ENCODE data around the gene LRPPRC. TPM values are rescaled to one million over a fixed set of nuclear protein-coding genes. Genes with fewer than 3 reads are reported as not detected.

The LRPPRC gene
- total RNA-seq, 4 donors from 2014 or later: 75.9 to 95.3 (median 81.5) TPM

DNA sequence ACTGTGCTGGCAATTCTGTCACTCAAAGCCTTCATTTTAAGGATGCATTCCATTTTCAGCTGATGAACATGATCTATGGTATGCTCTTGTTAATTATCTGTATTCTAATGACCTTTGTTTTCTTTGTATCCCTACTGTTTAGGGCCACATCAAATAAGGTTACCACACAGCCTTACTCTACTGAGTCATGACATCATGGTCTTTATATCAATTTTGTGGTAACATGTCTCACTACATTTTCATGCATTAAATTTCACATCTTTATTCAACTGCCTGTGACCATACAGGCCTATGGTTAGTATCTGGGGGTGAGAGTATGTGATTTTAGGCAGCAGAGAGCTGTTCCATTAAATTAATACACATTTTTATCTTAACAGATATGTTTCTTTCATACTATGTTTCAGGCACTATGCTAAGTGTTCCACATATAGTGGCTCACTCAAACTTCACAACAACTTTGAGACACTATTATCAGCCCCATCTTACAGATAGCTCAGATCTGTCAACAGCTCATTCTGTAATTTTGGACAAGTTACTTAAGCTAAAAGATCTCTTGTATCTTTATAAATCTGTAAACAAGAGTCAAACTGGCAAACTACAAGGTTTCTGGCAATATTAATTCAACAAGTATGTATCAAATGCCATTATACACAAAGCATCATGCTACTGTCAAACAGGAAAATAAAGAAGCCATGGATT, 18.0 kb downstream of the LRPPRC start:
- DNase-seq: no peak
- in situ Hi-C loops (cut with MboI; ENCODE audit: low sequenced_read_pairs in 4 of 4): no loop called here
- no peak overlapping the region for H3K27ac ChIP-seq
- no peaks in the 10 kb centered on the region for H3K9me3 ChIP-seq
- intact Hi-C loops (cut with DNase I; ENCODE audit: low total_unique reads): no loop called here
- peaks cover 4 to 93% of the 10 kb centered on the region in 2 donors for H3K36me3 ChIP-seq
- H3K4me1 ChIP-seq: no peaks in the 10 kb centered on the region
- no peak overlapping the region for H3K4me3 ChIP-seq
- no peak for TF ChIP-seq POLR2A (IDR thresholded peaks at IDR 0.05)
- TF ChIP-seq, protein P1, sequence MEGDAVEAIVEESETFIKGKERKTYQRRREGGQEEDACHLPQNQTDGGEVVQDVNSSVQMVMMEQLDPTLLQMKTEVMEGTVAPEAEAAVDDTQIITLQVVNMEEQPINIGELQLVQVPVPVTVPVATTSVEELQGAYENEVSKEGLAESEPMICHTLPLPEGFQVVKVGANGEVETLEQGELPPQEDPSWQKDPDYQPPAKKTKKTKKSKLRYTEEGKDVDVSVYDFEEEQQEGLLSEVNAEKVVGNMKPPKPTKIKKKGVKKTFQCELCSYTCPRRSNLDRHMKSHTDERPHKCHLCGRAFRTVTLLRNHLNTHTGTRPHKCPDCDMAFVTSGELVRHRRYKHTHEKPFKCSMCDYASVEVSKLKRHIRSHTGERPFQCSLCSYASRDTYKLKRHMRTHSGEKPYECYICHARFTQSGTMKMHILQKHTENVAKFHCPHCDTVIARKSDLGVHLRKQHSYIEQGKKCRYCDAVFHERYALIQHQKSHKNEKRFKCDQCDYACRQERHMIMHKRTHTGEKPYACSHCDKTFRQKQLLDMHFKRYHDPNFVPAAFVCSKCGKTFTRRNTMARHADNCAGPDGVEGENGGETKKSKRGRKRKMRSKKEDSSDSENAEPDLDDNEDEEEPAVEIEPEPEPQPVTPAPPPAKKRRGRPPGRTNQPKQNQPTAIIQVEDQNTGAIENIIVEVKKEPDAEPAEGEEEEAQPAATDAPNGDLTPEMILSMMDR (IDR thresholded peaks at IDR 0.05 in 4 of 5, conservative IDR thresholded peaks at IDR 0.05 in 1 of 5): no peak
- no peak for ATAC-seq
- no peaks in the 10 kb centered on the region for H3K27me3 ChIP-seq

DNA sequence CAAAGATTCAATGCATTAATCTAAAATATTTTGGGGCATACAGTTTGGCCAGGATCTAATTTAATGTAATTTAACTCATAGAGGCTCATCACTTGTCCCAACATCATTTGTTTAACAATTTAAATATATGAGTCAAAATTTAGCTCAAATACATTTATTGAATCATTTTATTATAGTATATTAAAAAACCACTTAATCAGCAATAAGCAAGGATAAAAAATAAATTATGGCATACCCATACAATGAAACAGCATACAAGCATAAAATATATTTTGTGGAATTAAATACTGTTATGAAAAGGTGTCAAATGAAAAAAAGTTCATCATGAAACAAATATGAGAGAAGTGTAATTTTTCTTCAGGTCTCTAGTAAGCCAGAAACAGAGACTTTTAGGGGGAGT, 34.9 kb downstream of the LRPPRC start:
- H3K27ac ChIP-seq: no peak overlapping the region
- H3K4me1 ChIP-seq: no peaks in the 10 kb centered on the region
- no peak for DNase-seq
- no peak for TF ChIP-seq POLR2A (IDR thresholded peaks at IDR 0.05)
- TF ChIP-seq, protein P1 (IDR thresholded peaks at IDR 0.05 in 4 of 5, conservative IDR thresholded peaks at IDR 0.05 in 1 of 5): no peak
- intact Hi-C loops (cut with DNase I; ENCODE audit: low total_unique reads): no loop called here
- no peak for ATAC-seq
- no peaks in the 10 kb centered on the region for H3K27me3 ChIP-seq
- no peak overlapping the region for H3K4me3 ChIP-seq
- no peaks in the 10 kb centered on the region for H3K9me3 ChIP-seq
- H3K36me3 ChIP-seq: peaks cover 6 to 87% of the 10 kb centered on the region in 2 donors
- in situ Hi-C loops (cut with MboI; ENCODE audit: low sequenced_read_pairs in 4 of 4): no loop called here

GRCh38 chr2:43958397-43959275, 37.2 kb downstream of the LRPPRC start:
- no peak for DNase-seq
- H3K9me3 ChIP-seq: no peaks in the 10 kb centered on the region
- H3K36me3 ChIP-seq: peaks cover 2 to 97% of the 10 kb centered on the region in 2 donors
- in situ Hi-C loops (cut with MboI; ENCODE audit: low sequenced_read_pairs in 4 of 4): no loop called here
- TF ChIP-seq, protein P1 (IDR thresholded peaks at IDR 0.05 in 4 of 5, conservative IDR thresholded peaks at IDR 0.05 in 1 of 5): no peak
- TF ChIP-seq POLR2A (IDR thresholded peaks at IDR 0.05): no peak
- H3K27ac ChIP-seq: no peak overlapping the region
- intact Hi-C loops (cut with DNase I; ENCODE audit: low total_unique reads): no loop called here
- H3K4me1 ChIP-seq: no peaks in the 10 kb centered on the region
- no peaks in the 10 kb centered on the region for H3K27me3 ChIP-seq
- ATAC-seq: no peak
- H3K4me3 ChIP-seq: no peak overlapping the region

DNA sequence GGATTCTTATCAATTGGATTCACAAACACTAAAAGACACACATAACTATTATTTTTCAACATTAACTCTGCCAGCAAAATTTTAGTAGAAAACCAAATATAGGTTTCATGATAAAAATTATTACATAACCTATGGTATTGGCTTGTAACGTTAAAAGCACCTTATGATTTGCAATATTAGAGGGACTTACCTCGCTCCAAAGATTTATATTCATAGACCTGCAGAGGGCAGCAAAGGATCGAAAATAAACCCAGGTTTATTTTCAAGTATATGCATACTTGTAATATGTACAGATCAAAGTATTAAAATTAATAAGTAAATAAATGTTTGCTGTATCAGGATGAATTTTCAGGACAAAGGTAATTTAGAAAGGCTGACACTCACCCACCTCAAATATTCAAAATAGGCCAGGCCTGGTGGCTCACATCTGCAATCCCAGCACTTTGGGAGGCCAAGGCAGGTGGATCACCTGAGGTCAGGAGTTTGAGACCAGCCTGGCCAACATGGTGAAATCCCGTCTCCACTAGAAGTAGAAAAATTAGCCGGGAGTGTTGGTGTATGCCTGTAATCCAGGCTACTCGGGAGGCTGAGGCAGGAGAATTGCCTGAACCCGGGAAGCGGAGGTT, 45.3 kb downstream of the LRPPRC start:
- Histone ChIP-seq H3K36me3 (peaks cover 8 to 64% of the 10 kb centered on the region in 2 donors), H3K27ac (no peak overlapping the region), H3K4me3 (no peak overlapping the region), H3K27me3 (no peaks in the 10 kb centered on the region), H3K4me1 (no peaks in the 10 kb centered on the region), H3K9me3 (no peaks in the 10 kb centered on the region)
- ATAC-seq (no peak), DNase-seq (no peak)
- in situ Hi-C loops (cut with MboI; ENCODE audit: low sequenced_read_pairs in 4 of 4) (no loop called here), intact Hi-C loops (cut with DNase I; ENCODE audit: low total_unique reads) (no loop called here)
- TF ChIP-seq, protein P1 (IDR thresholded peaks at IDR 0.05 in 4 of 5, conservative IDR thresholded peaks at IDR 0.05 in 1 of 5): peak in 2 of 5 experiments; percentile 21 to 23
- TF ChIP-seq POLR2A (IDR thresholded peaks at IDR 0.05): no peak

Measured in gastrocnemius medialis (tissue), 4 donors.